ENCODE data around the gene PYGO1.

Gene PYGO1

DNA sequence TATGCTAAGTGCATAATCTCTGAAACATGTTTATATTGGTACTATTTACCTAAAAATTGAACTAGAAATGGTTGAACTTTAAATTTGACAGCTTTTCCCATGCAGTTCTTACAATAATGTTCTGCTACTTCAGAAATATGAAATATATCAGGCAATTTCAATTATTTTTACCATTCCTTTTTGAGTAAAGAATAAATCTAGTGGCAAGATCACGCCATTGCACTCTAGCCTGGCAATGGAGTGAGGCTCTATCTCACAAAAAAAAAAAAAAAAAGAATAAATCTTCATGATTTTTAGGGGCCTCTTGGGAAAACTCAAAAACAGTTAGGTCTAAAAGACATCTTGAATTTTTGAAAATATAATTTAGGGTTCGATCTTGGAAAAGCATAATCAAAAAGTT lies 69.5 kb downstream of the PYGO1 start:
- H3K4me1 ChIP-seq (ENCODE audit: insufficient read depth, low read length, poor library complexity, severe bottlenecking), result peaks cover 5% of the 10 kb centered on the region
- no peak overlapping the region for H3K4me2 ChIP-seq (ENCODE audit: low read depth, low read length, poor library complexity, severe bottlenecking)
- H2AFZ ChIP-seq (ENCODE audit: low read length), result no peak overlapping the region
- TF ChIP-seq, protein P1, sequence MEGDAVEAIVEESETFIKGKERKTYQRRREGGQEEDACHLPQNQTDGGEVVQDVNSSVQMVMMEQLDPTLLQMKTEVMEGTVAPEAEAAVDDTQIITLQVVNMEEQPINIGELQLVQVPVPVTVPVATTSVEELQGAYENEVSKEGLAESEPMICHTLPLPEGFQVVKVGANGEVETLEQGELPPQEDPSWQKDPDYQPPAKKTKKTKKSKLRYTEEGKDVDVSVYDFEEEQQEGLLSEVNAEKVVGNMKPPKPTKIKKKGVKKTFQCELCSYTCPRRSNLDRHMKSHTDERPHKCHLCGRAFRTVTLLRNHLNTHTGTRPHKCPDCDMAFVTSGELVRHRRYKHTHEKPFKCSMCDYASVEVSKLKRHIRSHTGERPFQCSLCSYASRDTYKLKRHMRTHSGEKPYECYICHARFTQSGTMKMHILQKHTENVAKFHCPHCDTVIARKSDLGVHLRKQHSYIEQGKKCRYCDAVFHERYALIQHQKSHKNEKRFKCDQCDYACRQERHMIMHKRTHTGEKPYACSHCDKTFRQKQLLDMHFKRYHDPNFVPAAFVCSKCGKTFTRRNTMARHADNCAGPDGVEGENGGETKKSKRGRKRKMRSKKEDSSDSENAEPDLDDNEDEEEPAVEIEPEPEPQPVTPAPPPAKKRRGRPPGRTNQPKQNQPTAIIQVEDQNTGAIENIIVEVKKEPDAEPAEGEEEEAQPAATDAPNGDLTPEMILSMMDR (conservative IDR thresholded peaks at IDR 0.05; ENCODE audit: low read length), result peak; percentile 47
- no peak for TF ChIP-seq EZH2phosphoT487 (IDR thresholded peaks at IDR 0.05; ENCODE audit: borderline replicate concordance)
- H3F3A ChIP-seq (ENCODE audit: low read depth), result 0 out of 2 replicates have a peak, but pooled peaks cover 2% of the 10 kb centered on the region
- H3K4me3 ChIP-seq (ENCODE audit: low read length, poor library complexity, severe bottlenecking), result no peak overlapping the region
- no peaks in the 10 kb centered on the region for H3K27me3 ChIP-seq (ENCODE audit: insufficient read depth, low read length, poor library complexity, severe bottlenecking)
- H4K20me1 ChIP-seq (ENCODE audit: insufficient read depth, low read length, poor library complexity, severe bottlenecking), result no peaks in the 10 kb centered on the region
- no peak overlapping the region for H3K9ac ChIP-seq (ENCODE audit: low read depth, low read length, poor library complexity, severe bottlenecking)
- H3K9me2 ChIP-seq (replicated peaks; ENCODE audit: low read depth, low read length), result no peaks in the 10 kb centered on the region
- H3K9me3 ChIP-seq (ENCODE audit: insufficient read depth, low read depth, low read length), result no peaks in the 10 kb centered on the region; the same call in 1 of the 2 replicates
- H3K36me3 ChIP-seq (ENCODE audit: insufficient read depth, low read length), result no peaks in the 10 kb centered on the region
- no peaks in the 10 kb centered on the region for H3K79me2 ChIP-seq (ENCODE audit: insufficient read depth, low read length)

DNA sequence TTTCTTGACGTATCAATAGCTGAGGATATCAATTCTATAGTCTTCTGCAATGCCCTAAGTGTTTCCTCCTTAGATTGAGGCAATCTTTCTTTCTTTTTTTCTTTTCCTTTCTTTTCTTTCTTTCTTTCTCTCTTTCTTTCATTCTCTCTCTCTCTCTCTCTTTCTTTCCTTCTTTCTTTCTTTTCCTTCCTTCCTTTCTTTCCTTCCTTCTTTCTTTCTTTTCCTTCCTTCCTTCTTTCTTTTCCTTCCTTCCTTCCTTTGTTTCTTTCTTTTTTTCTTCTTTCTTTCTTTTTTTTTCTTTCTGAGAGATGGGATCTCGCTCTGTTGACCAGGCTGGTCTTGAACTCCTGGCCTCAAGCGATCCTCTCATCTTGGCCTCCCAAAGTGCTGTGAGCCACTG lies 70.1 kb downstream of the PYGO1 start:
- Histone ChIP-seq H3F3A (ENCODE audit: low read depth) (0 out of 2 replicates have a peak, but pooled peaks cover 2% of the 10 kb centered on the region), H4K20me1 (ENCODE audit: insufficient read depth, low read length, poor library complexity, severe bottlenecking) (no peaks in the 10 kb centered on the region), H3K4me3 (ENCODE audit: low read length, poor library complexity, severe bottlenecking) (no peak overlapping the region), H3K36me3 (ENCODE audit: insufficient read depth, low read length) (no peaks in the 10 kb centered on the region), H3K9me3 (ENCODE audit: insufficient read depth, low read depth, low read length) (no peaks in the 10 kb centered on the region; the same call in 1 of the 2 replicates), H3K79me2 (ENCODE audit: insufficient read depth, low read length) (no peaks in the 10 kb centered on the region), H3K27me3 (ENCODE audit: insufficient read depth, low read length, poor library complexity, severe bottlenecking) (no peaks in the 10 kb centered on the region), H3K4me2 (ENCODE audit: low read depth, low read length, poor library complexity, severe bottlenecking) (no peak overlapping the region), H3K4me1 (ENCODE audit: insufficient read depth, low read length, poor library complexity, severe bottlenecking) (peaks cover 5% of the 10 kb centered on the region), H2AFZ (ENCODE audit: low read length) (no peak overlapping the region), H3K9ac (ENCODE audit: low read depth, low read length, poor library complexity, severe bottlenecking) (no peak overlapping the region), H3K9me2 (replicated peaks; ENCODE audit: low read depth, low read length) (no peaks in the 10 kb centered on the region)
- TF ChIP-seq EZH2phosphoT487 (IDR thresholded peaks at IDR 0.05; ENCODE audit: borderline replicate concordance), result no peak
- TF ChIP-seq, protein P1 (conservative IDR thresholded peaks at IDR 0.05; ENCODE audit: low read length), result no peak

DNA sequence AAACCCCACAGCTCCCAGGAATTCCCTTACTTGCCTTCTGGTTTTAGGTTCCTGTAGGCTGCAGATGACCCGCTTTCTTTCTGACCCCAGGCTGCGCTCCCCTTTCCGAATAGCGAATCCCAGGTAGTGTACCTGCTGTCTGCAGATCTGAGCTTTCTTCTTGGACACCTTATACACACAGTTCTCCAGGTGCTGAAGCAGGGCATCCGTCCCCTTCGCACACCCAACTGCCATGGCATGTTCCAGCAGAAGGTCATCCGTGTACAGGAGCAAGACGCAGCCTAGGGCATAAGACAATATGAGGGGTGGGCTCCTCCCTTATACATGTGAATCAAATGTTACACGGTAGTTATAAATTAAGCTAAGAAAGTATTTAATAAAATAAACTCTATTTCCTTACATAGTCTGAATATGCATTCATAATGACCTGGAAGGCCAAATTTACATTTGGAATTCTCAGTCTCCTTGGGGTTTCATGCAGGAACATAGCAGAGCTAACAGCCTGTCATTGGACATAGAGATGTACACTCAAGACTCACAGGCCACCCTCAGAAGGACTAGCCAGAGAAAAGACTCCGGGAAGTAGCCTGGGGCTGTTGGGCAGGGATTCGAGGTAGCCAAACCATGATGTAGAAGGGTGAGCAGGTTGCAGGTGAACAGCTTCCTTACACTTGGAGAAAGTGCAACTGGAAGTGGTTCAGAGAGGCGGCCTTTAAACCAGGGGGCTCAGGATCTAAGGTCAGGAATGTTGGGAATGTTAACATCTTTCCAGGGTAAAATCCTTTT lies 72.0 kb downstream of the PYGO1 start:
- H3K4me1 ChIP-seq (ENCODE audit: insufficient read depth, low read length, poor library complexity, severe bottlenecking), result peaks cover 5% of the 10 kb centered on the region
- H3K27me3 ChIP-seq (ENCODE audit: insufficient read depth, low read length, poor library complexity, severe bottlenecking), result no peaks in the 10 kb centered on the region
- no peak overlapping the region for H3K9ac ChIP-seq (ENCODE audit: low read depth, low read length, poor library complexity, severe bottlenecking)
- no peaks in the 10 kb centered on the region for H4K20me1 ChIP-seq (ENCODE audit: insufficient read depth, low read length, poor library complexity, severe bottlenecking)
- no peaks in the 10 kb centered on the region for H3K9me2 ChIP-seq (replicated peaks; ENCODE audit: low read depth, low read length)
- H3K4me2 ChIP-seq (ENCODE audit: low read depth, low read length, poor library complexity, severe bottlenecking), result no peak overlapping the region
- H3F3A ChIP-seq (ENCODE audit: low read depth), result no peaks in the 10 kb centered on the region
- no peaks in the 10 kb centered on the region for H3K36me3 ChIP-seq (ENCODE audit: insufficient read depth, low read length)
- H3K79me2 ChIP-seq (ENCODE audit: insufficient read depth, low read length), result no peaks in the 10 kb centered on the region
- H2AFZ ChIP-seq (ENCODE audit: low read length), result no peak overlapping the region
- TF ChIP-seq EZH2phosphoT487 (IDR thresholded peaks at IDR 0.05; ENCODE audit: borderline replicate concordance), result no peak
- TF ChIP-seq, protein P1 (conservative IDR thresholded peaks at IDR 0.05; ENCODE audit: low read length), result no peak
- no peak overlapping the region for H3K4me3 ChIP-seq (ENCODE audit: low read length, poor library complexity, severe bottlenecking)
- no peaks in the 10 kb centered on the region for H3K9me3 ChIP-seq (ENCODE audit: insufficient read depth, low read depth, low read length)
